ENCODE results near the gene OR13G1.
A peak's percentile ranks its signal among the peaks of the same experiment; 100 is the strongest.
"Not testable (repeated sequence)": the region's sequence is repeated elsewhere in the genome, so short reads cannot be mapped to it uniquely, and the experiment has no call there.

Gene OR13G1, protein sequence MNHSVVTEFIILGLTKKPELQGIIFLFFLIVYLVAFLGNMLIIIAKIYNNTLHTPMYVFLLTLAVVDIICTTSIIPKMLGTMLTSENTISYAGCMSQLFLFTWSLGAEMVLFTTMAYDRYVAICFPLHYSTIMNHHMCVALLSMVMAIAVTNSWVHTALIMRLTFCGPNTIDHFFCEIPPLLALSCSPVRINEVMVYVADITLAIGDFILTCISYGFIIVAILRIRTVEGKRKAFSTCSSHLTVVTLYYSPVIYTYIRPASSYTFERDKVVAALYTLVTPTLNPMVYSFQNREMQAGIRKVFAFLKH

DNA sequence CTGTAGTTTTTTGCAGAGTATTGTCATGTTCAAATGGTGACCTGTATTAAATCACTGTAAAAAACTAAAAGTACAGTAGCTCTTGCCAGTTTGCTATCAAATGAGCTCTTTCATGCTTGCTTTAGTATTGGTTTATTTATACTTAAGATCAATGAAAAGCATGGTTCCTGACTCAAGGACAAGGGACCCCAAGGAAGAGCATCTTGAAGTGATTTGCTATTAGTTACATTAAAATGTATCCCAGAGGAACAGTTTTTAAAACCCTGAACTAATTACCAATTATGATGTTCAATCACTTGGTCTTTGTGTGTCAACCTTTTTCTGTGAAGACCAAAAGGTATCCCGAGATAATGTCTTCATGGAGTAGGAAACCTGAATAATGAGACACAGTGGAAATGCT lies at the start of gene OR13G1:
Gene OR13G1, minus strand, starts transcription at position 101 of the 400 bp plus-strand sequence. CDS start 6,698 bp downstream, outside the sequence.
- no peak for DNase-seq (ENCODE audit: low read depth)
- no peak within 1 kb of the TSS for H3K4me3 ChIP-seq (ENCODE audit: low read depth, low read length)
- TF ChIP-seq, protein P1, sequence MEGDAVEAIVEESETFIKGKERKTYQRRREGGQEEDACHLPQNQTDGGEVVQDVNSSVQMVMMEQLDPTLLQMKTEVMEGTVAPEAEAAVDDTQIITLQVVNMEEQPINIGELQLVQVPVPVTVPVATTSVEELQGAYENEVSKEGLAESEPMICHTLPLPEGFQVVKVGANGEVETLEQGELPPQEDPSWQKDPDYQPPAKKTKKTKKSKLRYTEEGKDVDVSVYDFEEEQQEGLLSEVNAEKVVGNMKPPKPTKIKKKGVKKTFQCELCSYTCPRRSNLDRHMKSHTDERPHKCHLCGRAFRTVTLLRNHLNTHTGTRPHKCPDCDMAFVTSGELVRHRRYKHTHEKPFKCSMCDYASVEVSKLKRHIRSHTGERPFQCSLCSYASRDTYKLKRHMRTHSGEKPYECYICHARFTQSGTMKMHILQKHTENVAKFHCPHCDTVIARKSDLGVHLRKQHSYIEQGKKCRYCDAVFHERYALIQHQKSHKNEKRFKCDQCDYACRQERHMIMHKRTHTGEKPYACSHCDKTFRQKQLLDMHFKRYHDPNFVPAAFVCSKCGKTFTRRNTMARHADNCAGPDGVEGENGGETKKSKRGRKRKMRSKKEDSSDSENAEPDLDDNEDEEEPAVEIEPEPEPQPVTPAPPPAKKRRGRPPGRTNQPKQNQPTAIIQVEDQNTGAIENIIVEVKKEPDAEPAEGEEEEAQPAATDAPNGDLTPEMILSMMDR (conservative IDR thresholded peaks at IDR 0.05; ENCODE audit: low read depth, low read length): no peak

DNA sequence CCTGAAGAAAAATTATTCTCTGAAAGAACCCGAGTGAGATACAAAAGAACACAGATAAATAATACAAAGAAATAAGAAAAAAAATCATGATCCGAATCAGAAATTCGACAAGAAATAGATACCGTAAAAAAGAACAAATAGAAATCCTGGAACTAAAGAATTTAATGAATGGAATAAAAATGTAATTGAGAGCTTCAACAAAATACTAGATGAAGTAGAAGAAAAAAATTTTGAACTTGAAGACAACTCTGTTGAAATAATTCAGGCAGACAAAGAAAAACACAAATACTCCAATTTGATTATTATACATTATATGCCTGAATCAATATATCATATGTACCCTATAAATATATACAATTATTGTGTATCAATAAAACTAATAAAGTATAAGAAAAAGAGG lies 41.7 kb upstream of the OR13G1 start:
- no peak overlapping the region for H3K4me3 ChIP-seq (ENCODE audit: low read depth, low read length)
- TF ChIP-seq, protein P1 (conservative IDR thresholded peaks at IDR 0.05; ENCODE audit: low read depth, low read length): no peak
- DNase-seq (ENCODE audit: low read depth): no peak

DNA sequence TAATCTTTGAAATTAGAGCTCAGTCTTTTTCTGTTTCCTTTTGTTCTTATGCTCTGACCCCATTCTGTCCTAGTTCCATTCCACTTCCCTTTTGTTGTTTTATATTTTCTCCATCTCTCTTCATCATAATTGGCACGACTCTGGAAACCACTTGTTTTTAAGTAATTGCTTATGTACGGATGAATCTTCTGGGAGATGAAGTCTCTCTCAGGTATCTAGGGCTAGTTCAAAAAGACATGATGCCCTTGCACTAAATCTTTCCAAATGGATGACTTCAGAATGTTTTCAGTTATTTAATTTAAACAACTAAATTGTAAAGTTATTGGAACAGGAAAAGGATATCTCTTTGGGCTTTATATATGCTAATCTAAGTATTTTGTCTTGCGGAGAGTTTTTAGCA lies 37.0 kb upstream of the OR13G1 start, which contains the start of gene OR6F1:
Gene OR6F1, minus strand, starts transcription at position 101 of the 400 bp plus-strand sequence. CDS start 3,891 bp downstream, outside the sequence.
- H3K4me3 ChIP-seq (ENCODE audit: low read depth, low read length): no peak within 1 kb of the TSS
- TF ChIP-seq, protein P1 (conservative IDR thresholded peaks at IDR 0.05; ENCODE audit: low read depth, low read length): no peak
- DNase-seq (ENCODE audit: low read depth): no peak

DNA sequence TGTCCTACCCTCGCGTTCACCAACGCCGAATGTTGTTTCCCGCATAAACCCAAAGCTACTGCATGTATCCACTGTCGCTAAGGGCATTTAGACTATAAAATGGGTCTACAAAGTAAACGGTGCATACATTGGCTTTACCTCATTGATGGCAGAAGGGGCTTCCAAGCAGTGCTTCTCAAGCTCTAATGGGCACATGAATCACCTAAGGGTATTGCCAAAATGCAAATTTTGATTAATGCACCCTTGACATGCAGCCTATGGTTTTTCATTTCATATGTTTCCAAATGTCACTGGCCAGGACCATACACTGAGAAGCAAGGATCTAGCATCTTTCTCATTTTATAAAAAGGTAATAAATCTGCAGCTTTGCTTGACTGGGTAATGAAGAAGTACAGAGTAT lies 34.2 kb upstream of the OR13G1 start:
- DNase-seq (ENCODE audit: low read depth): no peak
- TF ChIP-seq, protein P1 (conservative IDR thresholded peaks at IDR 0.05; ENCODE audit: low read depth, low read length): no peak
- H3K4me3 ChIP-seq (ENCODE audit: low read depth, low read length): no peak overlapping the region

DNA sequence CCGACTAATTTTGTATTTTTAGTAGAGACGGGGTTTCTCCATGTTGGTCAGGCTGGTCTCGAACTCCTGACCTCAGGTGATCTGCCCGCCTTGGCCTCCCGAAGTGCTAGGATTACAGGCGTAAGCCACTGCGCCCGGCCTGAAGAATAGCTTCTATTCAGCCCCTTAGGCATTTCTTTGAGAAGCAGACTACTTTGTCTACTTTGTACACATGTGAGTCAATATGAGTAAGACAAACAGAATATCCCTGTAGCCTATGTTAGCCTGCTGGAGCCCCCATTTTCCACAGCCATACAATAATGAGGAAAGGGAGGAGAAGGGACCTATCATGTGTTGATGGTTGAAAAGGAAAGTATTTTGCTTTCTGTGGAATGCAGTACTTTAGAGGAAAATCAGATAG lies 31.1 kb upstream of the OR13G1 start:
- not testable (repeated sequence) for H3K4me3 ChIP-seq (ENCODE audit: low read depth, low read length); DNase-seq (ENCODE audit: low read depth)

DNA sequence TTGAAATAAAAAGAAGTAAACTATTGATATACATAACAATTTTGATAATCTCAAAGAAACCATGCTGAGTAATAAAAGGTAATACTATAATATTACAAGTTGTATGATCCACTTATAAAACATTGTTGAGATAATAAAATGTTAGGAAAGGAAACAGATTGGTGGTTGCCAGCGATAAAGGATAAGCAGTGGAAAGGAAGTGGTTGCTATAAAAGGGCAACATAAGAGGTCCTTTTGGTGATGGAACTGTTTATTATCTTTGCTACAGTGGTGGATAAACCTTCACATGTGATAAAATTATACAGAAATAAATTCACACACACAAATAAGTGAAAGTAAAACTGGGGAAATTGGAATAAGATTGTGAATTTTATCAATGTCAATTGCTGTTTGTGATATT lies 21.8 kb upstream of the OR13G1 start:
- TF ChIP-seq, protein P1 (conservative IDR thresholded peaks at IDR 0.05; ENCODE audit: low read depth, low read length): no peak
- no peak overlapping the region for H3K4me3 ChIP-seq (ENCODE audit: low read depth, low read length)
- DNase-seq (ENCODE audit: low read depth): no peak

DNA sequence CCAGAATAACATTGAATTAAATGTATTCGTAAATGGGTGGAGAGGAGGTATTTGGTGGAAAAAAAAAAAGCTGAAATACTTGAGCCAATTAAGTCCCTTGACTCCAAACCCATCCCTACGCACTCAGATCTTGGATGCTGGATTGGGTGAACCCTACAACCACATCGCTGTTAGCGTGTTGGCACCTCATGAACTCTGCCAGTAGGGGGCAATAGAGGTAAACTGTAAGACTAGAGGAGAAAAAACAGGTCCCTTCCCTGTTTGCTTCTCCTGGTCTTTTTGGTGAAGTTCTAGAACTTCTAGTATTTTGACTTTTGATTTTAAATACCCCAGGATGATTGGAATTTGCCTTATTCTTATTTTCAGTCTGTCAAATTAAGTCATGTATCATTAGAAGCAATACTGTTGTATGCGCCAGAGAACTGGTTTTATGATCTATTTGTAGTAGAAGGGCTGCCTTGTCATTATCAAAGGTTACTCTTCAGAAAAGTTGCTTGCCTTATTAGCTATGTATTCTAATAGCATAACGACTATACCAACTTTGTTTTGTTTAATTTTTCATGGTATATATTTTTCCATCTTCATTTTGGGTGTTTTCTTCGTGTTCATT lies 1.9 kb upstream of the OR13G1 start:
- H3K4me3 ChIP-seq (ENCODE audit: low read depth, low read length): no peak overlapping the region
- peak; percentile 28 for DNase-seq (ENCODE audit: low read depth)
- TF ChIP-seq, protein P1 (conservative IDR thresholded peaks at IDR 0.05; ENCODE audit: low read depth, low read length): peak; percentile 61
